ENCODE data around the gene RPL10A. TPM values are rescaled to one million over a fixed set of nuclear protein-coding genes. Genes with fewer than 3 reads are reported as not detected.

Gene RPL10A
- total and polyA plus RNA-seq, 2 of the 13 experiments (the other 11 are each of a cell fraction or from before 2014, with no cell fraction given) = 1,854 to 2,726 TPM

- TF ChIP-seq NFKB2 (CRISPR knock-in tag; IDR thresholded peaks at IDR 0.05; ENCODE audit: borderline replicate concordance) = no peak
- no peak for TF ChIP-seq ZNF883 (CRISPR knock-in tag; IDR thresholded peaks at IDR 0.05; ENCODE audit: not compliant biosample characterization)
- TF ChIP-seq HMGXB3 (CRISPR knock-in tag; IDR thresholded peaks at IDR 0.05; ENCODE audit: borderline replicate concordance) = no peak
- TF ChIP-seq POLR2AphosphoS2 (IDR thresholded peaks at IDR 0.05; ENCODE audit: low read depth, low read length) = no peak
- no peak for TF ChIP-seq DMAP1 (CRISPR knock-in tag; IDR thresholded peaks at IDR 0.05)
- TF ChIP-seq PPARG (CRISPR knock-in tag; conservative IDR thresholded peaks at IDR 0.05) = peak; percentile 54
- TF ChIP-seq ZNF710 (CRISPR knock-in tag; IDR thresholded peaks at IDR 0.05; ENCODE audit: borderline replicate concordance) = no peak
- no peak for TF ChIP-seq SMAD1 (CRISPR knock-in tag; IDR thresholded peaks at IDR 0.05; ENCODE audit: borderline replicate concordance, low read depth)
- peak; percentile 54; the same call in 1 of the 2 replicates for TF ChIP-seq NRL (CRISPR knock-in tag; IDR thresholded peaks at IDR 0.05; ENCODE audit: borderline replicate concordance)
- TF ChIP-seq ZNF770 (CRISPR knock-in tag; IDR thresholded peaks at IDR 0.05) = 0 out of 2 replicates have a peak, but pooled peaks have one; percentile 14
- TF ChIP-seq SNAPC5 (CRISPR knock-in tag; IDR thresholded peaks at IDR 0.05; ENCODE audit: borderline replicate concordance) = no peak
- no peak for TF ChIP-seq SKI (IDR thresholded peaks at IDR 0.05; ENCODE audit: partially characterized antibody)
- TF ChIP-seq ZNF512 (CRISPR knock-in tag; IDR thresholded peaks at IDR 0.05) = no peak
- TF ChIP-seq ZXDC (CRISPR knock-in tag; IDR thresholded peaks at IDR 0.05) = no peak
- no peak for TF ChIP-seq MTF2 (CRISPR knock-in tag; IDR thresholded peaks at IDR 0.05; ENCODE audit: borderline replicate concordance)
These were observed 32.9 kb upstream of the RPL10A start (continued) for GRCh38 chr6:35435074-35435837.
